Transverse colon (tissue), 4 donors: ENCODE data around the gene NRIP3.

Experiments used
- CTCF ChIP-seq, 5 experiments: fragments of 200-600 bp in 3 of 5; fragments of 450-650 bp in 2 of 5; sonication (generic) in 3 of 5; IDR thresholded peaks; 1 replicate in 2 of 5; 2 replicates in 3 of 5; pipeline ENCODE4 v1.5.1; 2016 to 2017; ENCODE audit warnings: antibody characterized with exemption in 5 of 5, inconsistent platforms in 3 of 5, mild to moderate bottlenecking in 2 of 5, moderate library complexity in 1 of 5
- EP300 ChIP-seq: sonication (generic); formaldehyde crosslinking; IDR thresholded peaks from one replicate; pipeline ENCODE4 v1.6.1; 2017; ENCODE audit warnings: antibody characterized with exemption, low read depth
- POLR2A ChIP-seq: fragments of 450-650 bp; IDR thresholded peaks from one replicate; pipeline ENCODE4 v1.6.1; 2016; ENCODE audit warnings: antibody characterized with exemption, mild to moderate bottlenecking, moderate library complexity
- POLR2AphosphoS5 ChIP-seq, 3 donors: sonication (generic); formaldehyde crosslinking; IDR thresholded peaks; one replicate each; pipeline ENCODE4 v1.6.1; 2016; ENCODE audit warnings: antibody characterized with exemption in 3 of 3

GRCh38 chr11:9039863-9040262 lies 36.1 kb upstream of the NRIP3 start:
- TF ChIP-seq POLR2A (no peak), EP300 (no peak), CTCF (IDR thresholded peaks at IDR 0.05) (no peak), POLR2AphosphoS5 (IDR thresholded peaks at IDR 0.05) (no peak)
